Stimulated activated CD8-positive, alpha-beta memory T cell treated with anti-CD3 and anti-CD28 coated beads, Interleukin-7, amount 100 ng/mL, for 1 hour (primary cell): ENCODE measurements around the gene AHNAK.

ENCODE experiments used
- DNase-seq, 2 donors: peaks; one replicate each; pipeline ENCODE4 v3.0.0-alpha.2; 2020; ENCODE audit warnings: low read depth in 2 of 2

AHNAK gene

GRCh38 chr11:62435846-62436660 is 110.6 kb downstream of the AHNAK start:
- no peak for DNase-seq

DNA sequence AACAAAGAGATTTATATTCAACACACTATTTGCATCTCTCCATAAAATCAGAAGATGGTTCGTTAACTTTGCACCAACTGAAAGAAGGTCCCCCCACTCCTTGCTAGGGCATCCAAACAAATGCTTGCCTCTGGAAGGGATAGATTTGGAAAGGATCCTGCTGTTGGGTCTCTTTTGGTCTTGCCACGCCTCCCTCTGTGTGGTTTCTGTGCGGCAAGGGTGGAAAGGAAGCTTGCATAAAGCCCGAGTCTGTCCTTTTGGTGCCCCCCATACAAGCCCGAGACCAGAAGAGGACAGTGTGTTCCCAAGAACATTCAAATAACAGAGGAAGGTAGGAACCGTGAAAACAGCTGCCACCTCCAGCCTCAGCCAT is 112.7 kb downstream of the AHNAK start:
- no peak for DNase-seq

DNA sequence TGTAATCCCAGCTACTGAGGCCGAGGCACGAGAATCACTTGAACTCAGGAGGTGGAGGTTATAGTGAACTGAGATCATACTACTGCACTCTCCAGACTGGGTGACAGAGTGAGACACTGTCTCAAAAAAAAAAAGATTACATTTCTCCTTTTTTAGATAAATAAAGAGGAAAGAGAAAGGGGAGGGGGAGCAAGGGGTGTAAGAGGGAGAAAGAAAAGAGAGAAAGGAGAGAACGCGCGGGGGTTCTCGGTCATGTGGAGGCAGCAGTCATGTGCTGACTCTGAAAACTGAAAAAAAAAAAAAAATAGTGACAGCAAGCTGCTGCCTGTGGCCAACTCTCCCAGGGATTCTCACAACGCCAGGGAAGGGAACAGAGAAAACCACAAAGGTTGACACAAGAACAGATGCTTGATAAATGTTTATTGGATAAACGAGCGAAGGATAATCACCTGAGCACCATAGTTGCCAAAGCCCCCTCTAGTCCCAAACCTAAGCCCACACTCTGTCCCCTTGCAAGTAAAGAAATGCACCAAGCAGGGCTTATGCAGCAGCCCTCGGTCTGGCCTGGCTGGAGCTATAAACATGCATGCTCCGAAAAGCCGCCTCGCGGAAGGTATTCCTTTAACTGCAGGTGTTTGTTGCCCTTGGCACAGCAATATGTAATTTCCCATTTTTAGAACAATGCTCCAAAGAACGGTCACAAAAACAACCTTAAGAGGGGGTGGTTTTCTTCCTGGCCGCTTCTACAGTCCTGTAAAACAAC is 113.3 kb downstream of the AHNAK start:
- DNase-seq = no peak

- DNase-seq = no peak
These were observed 113.9 kb downstream of the AHNAK start for GRCh38 chr11:62432695-62433094.

DNA sequence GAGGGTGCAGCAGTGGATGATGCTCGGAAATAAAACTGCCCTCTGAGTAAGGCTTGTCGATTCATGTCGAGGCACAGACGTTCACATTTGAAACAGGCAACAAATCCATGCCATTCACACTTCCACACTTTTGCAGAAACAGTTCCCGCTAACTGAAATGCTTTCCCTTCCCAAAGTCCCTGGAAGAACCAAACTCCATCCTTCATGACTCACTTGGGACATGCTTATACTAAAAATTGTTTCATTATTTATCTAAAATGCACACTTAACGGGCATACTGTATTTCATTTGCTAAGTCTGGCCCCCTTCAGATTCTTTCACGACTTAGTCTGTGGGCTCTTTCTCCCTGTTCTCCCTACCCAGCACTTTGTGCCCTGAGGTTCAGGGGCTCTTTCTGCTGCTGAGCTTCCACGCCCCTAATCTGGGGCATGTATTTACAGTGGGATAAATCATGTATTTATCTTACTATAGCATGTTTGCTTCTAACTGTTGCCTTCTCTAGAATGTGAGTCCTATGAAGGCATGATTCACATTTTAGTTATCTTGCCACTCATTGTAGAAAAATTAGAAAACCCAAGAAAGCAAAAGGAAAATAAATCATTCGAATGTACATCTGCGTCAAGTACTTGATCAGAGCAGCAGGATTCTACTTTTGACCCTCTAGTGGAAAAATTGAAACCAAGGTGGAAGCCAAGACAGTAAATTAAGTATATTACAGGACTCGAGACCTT is 115.3 kb downstream of the AHNAK start:
- DNase-seq = no peak

GRCh38 chr11:62430425-62430824 is 116.2 kb downstream of the AHNAK start:
- no peak for DNase-seq

GRCh38 chr11:62428871-62429560 is 117.6 kb downstream of the AHNAK start:
- DNase-seq = no peak

DNA sequence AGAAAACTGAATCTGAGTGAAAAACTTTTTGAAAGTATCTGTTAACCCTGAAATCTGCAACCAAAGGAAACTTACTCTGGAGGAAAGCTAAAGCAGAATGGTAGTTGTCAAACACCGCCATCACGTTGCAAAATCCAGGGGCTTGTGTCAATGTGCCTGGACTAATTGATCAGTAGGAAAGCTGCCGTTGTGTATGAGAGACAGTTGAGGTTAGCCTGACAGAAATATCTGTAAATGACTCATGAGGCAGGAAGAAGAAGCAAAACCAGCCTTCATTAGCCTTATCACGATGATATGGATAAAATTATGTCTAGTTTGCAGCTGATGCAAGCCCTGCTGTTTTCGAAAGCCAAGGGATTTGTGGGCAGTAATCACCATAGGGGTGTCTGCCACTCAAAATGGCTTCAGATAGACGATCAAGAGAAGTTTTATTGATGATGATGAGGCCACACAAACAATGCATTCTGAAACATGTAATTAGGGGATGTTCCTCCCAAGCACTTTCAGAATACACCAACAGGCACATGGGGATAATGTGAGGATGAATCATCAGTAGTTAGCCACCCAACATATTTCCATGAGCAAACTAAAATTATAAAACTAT is 118.9 kb downstream of the AHNAK start:
- no peak for DNase-seq

GRCh38 chr11:62423012-62423411 is 123.6 kb downstream of the AHNAK start:
- DNase-seq = no peak

GRCh38 chr11:62421996-62422395 is 124.6 kb downstream of the AHNAK start:
- DNase-seq = no peak

GRCh38 chr11:62420882-62421281 is 125.7 kb downstream of the AHNAK start:
- no peak for DNase-seq

- no peak for DNase-seq
These were observed 126.7 kb downstream of the AHNAK start for GRCh38 chr11:62419943-62420342.

DNA sequence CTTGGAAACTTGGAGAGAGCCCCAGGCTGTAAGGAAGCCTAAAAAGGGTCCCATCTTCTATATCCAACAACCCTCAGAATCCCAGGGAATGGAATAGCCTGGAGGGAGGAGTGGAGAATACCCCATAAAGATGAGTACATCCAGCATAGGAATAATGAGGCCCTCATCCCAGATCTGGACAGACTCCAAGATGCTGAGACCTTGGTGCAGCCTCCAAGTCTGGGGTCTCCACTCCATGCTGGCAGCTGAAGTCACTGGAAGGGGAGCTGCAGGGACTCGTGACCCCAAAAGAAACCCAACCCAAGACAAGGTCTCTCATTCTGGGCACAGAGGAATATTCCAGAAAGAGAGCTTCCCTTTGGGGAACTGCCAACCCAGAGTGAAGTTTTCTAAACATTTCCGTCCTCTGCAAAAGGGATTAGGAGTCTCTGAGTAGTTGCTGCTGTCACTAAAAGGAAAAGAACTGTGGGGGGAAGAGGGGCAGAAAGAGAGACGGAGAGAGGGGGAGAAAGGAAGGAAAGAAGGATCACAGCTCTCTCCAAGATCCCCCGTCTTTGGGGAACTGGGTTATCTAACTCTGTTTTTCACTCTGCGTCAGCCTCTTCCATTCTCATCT is 127.2 kb downstream of the AHNAK start:
- no peak for DNase-seq

GRCh38 chr11:62418733-62419132 is 127.9 kb downstream of the AHNAK start, which contains the start of gene SCGB1A1:
SCGB1A1 (plus strand) TSS chr11:62419033; CDS start chr11:62419096, 63 bp downstream.
- DNase-seq = no peak

DNA sequence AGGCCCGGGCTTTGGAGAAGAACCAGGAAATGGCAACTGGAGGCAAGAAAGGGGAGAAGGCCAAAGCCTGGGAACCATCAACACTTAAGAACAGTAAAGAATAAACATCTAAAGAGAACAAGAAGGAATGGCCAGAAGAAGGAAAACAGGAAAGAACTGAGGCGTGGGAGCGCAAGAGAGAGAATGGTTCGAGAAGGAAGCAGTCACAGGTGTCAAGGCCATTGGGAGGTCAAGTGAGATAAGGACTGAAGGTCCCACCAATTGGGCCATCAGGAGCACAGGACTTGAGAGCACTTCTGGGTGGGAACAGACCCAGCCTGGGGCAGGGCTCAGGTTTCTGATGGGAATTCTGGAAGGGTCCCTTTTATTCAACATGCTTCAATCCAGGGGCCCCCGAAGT is 128.5 kb downstream of the AHNAK start:
- DNase-seq = no peak

DNA sequence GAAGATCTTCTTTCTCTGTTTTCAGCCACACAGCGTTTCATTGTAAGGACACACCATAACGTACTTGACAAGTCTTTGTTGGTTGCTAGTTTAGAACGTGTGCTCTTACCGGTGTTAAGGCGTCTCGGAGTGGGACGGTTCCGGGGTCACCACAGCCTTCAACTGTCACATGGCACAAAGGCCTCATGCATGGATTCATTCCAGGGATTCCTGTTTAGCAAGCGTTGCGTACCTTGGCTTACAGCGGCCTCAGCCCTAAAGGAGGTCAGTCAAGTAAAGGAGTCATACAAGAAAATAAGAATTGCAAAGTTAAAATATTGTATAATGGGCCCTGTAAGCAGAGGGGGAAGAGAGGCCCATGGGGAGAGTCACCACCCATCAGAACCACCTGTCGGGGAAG is 130.0 kb downstream of the AHNAK start:
- no peak for DNase-seq

GRCh38 chr11:62413060-62413696 is 133.4 kb downstream of the AHNAK start:
- no peak for DNase-seq

GRCh38 chr11:62411524-62411923 is 135.1 kb downstream of the AHNAK start:
- no peak for DNase-seq

- no peak for DNase-seq
These were observed 135.6 kb downstream of the AHNAK start for GRCh38 chr11:62410972-62411371.

GRCh38 chr11:62409831-62410230 is 136.8 kb downstream of the AHNAK start:
- no peak for DNase-seq
